ENCODE measurements around the gene EDEM3. TPM values are rescaled to one million over a fixed set of nuclear protein-coding genes. Genes with fewer than 3 reads are reported as not detected.

The EDEM3 gene
- total RNA-seq, 2 donors from 2014 or later: 55.7 to 75.4 TPM

GRCh38 chr1:184745929-184746638 is 8.6 kb downstream of the EDEM3 start:
- intact Hi-C loops (cut with DNase I): no loop called here
- Histone ChIP-seq H3K4me1 (no peaks in the 10 kb centered on the region), H3K4me3 (no peak overlapping the region), H3K9me3 (no peaks in the 10 kb centered on the region), H3K27ac (no peak overlapping the region), H3K9ac (ENCODE audit: low read depth in 2 of 2, low read length in 2 of 2) (no peak overlapping the region), H3K36me3 (no peaks in the 10 kb centered on the region), H3K27me3 (no peaks in the 10 kb centered on the region)
- TF ChIP-seq CTCF (IDR thresholded peaks at IDR 0.05): no peak
- no peak for DNase-seq

GRCh38 chr1:184745110-184745509 is 9.5 kb downstream of the EDEM3 start:
- no peak overlapping the region for H3K9ac ChIP-seq (ENCODE audit: low read depth in 2 of 2, low read length in 2 of 2)
- no peaks in the 10 kb centered on the region for H3K9me3 ChIP-seq
- intact Hi-C loops (cut with DNase I): no loop called here
- DNase-seq: no peak
- no peaks in the 10 kb centered on the region for H3K4me1 ChIP-seq
- H3K4me3 ChIP-seq: no peak overlapping the region
- no peak for TF ChIP-seq CTCF (IDR thresholded peaks at IDR 0.05)
- H3K36me3 ChIP-seq: no peaks in the 10 kb centered on the region
- H3K27me3 ChIP-seq: no peaks in the 10 kb centered on the region
- no peak overlapping the region for H3K27ac ChIP-seq

- Histone ChIP-seq H3K27me3 (no peaks in the 10 kb centered on the region), H3K27ac (no peak overlapping the region), H3K9ac (ENCODE audit: low read depth in 2 of 2, low read length in 2 of 2) (no peak overlapping the region), H3K4me1 (no peaks in the 10 kb centered on the region), H3K9me3 (no peaks in the 10 kb centered on the region), H3K36me3 (no peaks in the 10 kb centered on the region), H3K4me3 (no peak overlapping the region)
- TF ChIP-seq CTCF (IDR thresholded peaks at IDR 0.05): no peak
- intact Hi-C loops (cut with DNase I): no loop called here
- no peak for DNase-seq
Observed at GRCh38 chr1:184743062-184743756, 11.4 kb downstream of the EDEM3 start.

- Histone ChIP-seq H3K4me3 (no peak overlapping the region), H3K27me3 (no peaks in the 10 kb centered on the region), H3K4me1 (no peaks in the 10 kb centered on the region), H3K9ac (ENCODE audit: low read depth in 2 of 2, low read length in 2 of 2) (no peak overlapping the region), H3K27ac (no peak overlapping the region), H3K36me3 (no peaks in the 10 kb centered on the region), H3K9me3 (no peaks in the 10 kb centered on the region)
- no peak for TF ChIP-seq CTCF (IDR thresholded peaks at IDR 0.05)
- intact Hi-C loops (cut with DNase I): no loop called here
- no peak for DNase-seq
Observed at GRCh38 chr1:184740344-184740743, 14.3 kb downstream of the EDEM3 start.

GRCh38 chr1:184739796-184740195 is 14.9 kb downstream of the EDEM3 start:
- Histone ChIP-seq H3K4me3 (no peak overlapping the region), H3K27me3 (no peaks in the 10 kb centered on the region), H3K27ac (no peak overlapping the region), H3K4me1 (no peaks in the 10 kb centered on the region), H3K9ac (ENCODE audit: low read depth in 2 of 2, low read length in 2 of 2) (no peak overlapping the region), H3K9me3 (no peaks in the 10 kb centered on the region), H3K36me3 (no peaks in the 10 kb centered on the region)
- intact Hi-C loops (cut with DNase I): no loop called here
- DNase-seq: no peak
- no peak for TF ChIP-seq CTCF (IDR thresholded peaks at IDR 0.05)

Data from colonic mucosa (tissue), 4 donors.